ENCODE measurements around the gene B4GALT6. TPM values are rescaled to one million over a fixed set of nuclear protein-coding genes. Genes with fewer than 3 reads are reported as not detected.

Gene B4GALT6
- total and polyA plus RNA-seq, 2 of the 13 experiments (the other 11 are each of a cell fraction or from before 2014, with no cell fraction given), result 1.9 to 3.3 TPM

DNA sequence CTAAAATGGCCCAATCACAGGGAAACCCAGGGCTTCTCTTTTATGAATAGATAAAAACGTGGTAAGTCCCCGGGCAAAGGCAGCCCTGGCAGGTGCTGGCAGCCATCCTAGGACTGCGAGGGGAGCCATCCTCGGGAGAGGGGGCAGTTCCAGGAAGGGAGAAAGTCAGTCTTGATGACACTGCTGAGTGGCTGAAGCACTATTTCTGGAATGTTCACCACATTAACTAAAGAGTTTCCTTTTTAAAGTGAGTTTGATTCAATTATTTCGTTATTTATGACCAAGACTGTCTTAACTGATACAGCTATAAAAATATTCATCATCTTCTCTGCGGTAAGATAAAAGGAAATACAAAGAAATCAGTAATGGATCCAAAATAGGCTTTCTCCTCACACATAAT, 72.3 kb downstream of the B4GALT6 start (continued):
- TF ChIP-seq ZFP41 (CRISPR knock-in tag; IDR thresholded peaks at IDR 0.05; ENCODE audit: borderline replicate concordance) (no peak), RCOR2 (CRISPR knock-in tag; IDR thresholded peaks at IDR 0.05) (no peak)
- TF ChIP-seq, protein P1, sequence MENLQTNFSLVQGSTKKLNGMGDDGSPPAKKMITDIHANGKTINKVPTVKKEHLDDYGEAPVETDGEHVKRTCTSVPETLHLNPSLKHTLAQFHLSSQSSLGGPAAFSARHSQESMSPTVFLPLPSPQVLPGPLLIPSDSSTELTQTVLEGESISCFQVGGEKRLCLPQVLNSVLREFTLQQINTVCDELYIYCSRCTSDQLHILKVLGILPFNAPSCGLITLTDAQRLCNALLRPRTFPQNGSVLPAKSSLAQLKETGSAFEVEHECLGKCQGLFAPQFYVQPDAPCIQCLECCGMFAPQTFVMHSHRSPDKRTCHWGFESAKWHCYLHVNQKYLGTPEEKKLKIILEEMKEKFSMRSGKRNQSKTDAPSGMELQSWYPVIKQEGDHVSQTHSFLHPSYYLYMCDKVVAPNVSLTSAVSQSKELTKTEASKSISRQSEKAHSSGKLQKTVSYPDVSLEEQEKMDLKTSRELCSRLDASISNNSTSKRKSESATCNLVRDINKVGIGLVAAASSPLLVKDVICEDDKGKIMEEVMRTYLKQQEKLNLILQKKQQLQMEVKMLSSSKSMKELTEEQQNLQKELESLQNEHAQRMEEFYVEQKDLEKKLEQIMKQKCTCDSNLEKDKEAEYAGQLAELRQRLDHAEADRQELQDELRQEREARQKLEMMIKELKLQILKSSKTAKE (CRISPR knock-in tag; IDR thresholded peaks at IDR 0.05; ENCODE audit: borderline replicate concordance), result no peak

DNA sequence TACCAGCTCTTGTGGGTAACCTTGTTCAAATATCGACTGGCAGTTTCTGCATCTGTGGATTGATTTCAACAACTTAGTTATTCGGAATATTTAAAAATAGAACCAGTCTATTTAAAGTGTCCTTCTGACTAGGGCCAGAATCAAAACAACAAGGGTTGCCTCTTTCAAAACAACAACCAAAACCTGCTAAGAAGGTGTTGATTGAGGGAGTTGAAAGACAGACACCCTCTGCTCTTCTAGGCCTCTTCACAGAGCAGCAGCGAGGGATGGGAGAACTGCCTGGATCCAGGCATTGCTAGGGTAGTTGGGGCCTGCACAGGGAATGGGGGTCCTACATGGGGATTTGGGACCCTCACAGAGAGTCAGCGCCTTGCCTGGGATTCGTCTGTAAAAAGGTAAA, 72.9 kb downstream of the B4GALT6 start:
- Histone ChIP-seq H3K4me2 (ENCODE audit: low read depth, low read length) (no peak overlapping the region), H2AFZ (ENCODE audit: low read length) (no peak overlapping the region), H3K9ac (ENCODE audit: insufficient read depth, low read depth, low read length) (no peak overlapping the region), H3K27me3 (ENCODE audit: control insufficient read depth in 1 of 2, insufficient read depth in 2 of 2, low read length in 2 of 2) (no peaks in the 10 kb centered on the region), H3K9me3 (ENCODE audit: low read length) (no peaks in the 10 kb centered on the region), H3K79me2 (ENCODE audit: insufficient read depth, low read length) (no peaks in the 10 kb centered on the region), H3K36me3 (replicated peaks in 1 of 2; ENCODE audit: control insufficient read depth in 1 of 2, insufficient read depth in 2 of 2, low read length in 2 of 2) (no peaks in the 10 kb centered on the region), H3K27ac (ENCODE audit: extremely low read length, insufficient read depth, low read length) (no peak overlapping the region), H4K20me1 (ENCODE audit: insufficient read depth, low read length) (no peaks in the 10 kb centered on the region), H3K4me1 (ENCODE audit: insufficient read depth, low read length) (peaks cover 72% of the 10 kb centered on the region), H3K4me3 (replicated peaks in 1 of 3; ENCODE audit: insufficient read depth in 1 of 3, low read depth in 2 of 3, low read length in 3 of 3) (no peak overlapping the region)
- FAIRE-seq, result no peak
- DNase-seq (ENCODE audit: low spot score), result no peak
- intact Hi-C loops (cut with micrococcal nuclease; ENCODE audit: unreplicated experiment) (loop anchor here (1.0 to 2.0 kb wide), 3 partner anchors 17 to 111 kb away; no protein-coding TSS in a partner anchor), in situ Hi-C loops (cut with HindIII; ENCODE audit: extremely low pct_ligation_motif_present, low pct_unique_long_range_greater_than_20kb) (no loop called here)
- POLR2A ChIA-PET, result interaction anchor here (0.6 to 1.2 kb wide), 3 partner anchors 20 to 38 kb away, joined by 3 to 8 read pairs (median 3); partner anchors contain the start of gene TTR
- CTCF ChIA-PET (ENCODE audit: low intra/inter-chr PET ratio, low total read pairs), result no interaction called here
- BruUV-seq (replicated peaks), result no TSS peak
- 47% methylated on average over 5 of the region's 5 CpGs for WGBS (ENCODE audit: low lambda C conversion rate)
- no peak for ATAC-seq
- TF ChIP-seq ZNF607 (CRISPR knock-in tag; IDR thresholded peaks at IDR 0.05; ENCODE audit: borderline replicate concordance) (no peak), SATB2 (CRISPR knock-in tag; IDR thresholded peaks at IDR 0.05) (no peak), HMG20B (CRISPR knock-in tag; conservative IDR thresholded peaks at IDR 0.05) (no peak), MYC (CRISPR knock-in tag; IDR thresholded peaks at IDR 0.05; ENCODE audit: borderline replicate concordance) (no peak), SOX6 (IDR thresholded peaks at IDR 0.05) (no peak), SOX6 (CRISPR knock-in tag; IDR thresholded peaks at IDR 0.05) (no peak), ZNF850 (CRISPR knock-in tag; conservative IDR thresholded peaks at IDR 0.05) (no peak), ZFP36 (IDR thresholded peaks at IDR 0.05; ENCODE audit: borderline replicate concordance, low read depth, low read length, partially characterized antibody) (no peak), ZNF615 (CRISPR knock-in tag; IDR thresholded peaks at IDR 0.05; ENCODE audit: borderline replicate concordance) (no peak), ZNF567 (CRISPR knock-in tag; IDR thresholded peaks at IDR 0.05; ENCODE audit: borderline replicate concordance) (no peak), PHB2 (IDR thresholded peaks at IDR 0.05; ENCODE audit: partially characterized antibody) (no peak), TCF7 (IDR thresholded peaks at IDR 0.05; ENCODE audit: low read depth) (no peak), ZNF326 (CRISPR knock-in tag; IDR thresholded peaks at IDR 0.05; ENCODE audit: borderline replicate concordance) (no peak), RCOR2 (CRISPR knock-in tag; IDR thresholded peaks at IDR 0.05) (no peak), ZNF772 (CRISPR knock-in tag; IDR thresholded peaks at IDR 0.05) (no peak)
- TF ChIP-seq, protein P2, sequence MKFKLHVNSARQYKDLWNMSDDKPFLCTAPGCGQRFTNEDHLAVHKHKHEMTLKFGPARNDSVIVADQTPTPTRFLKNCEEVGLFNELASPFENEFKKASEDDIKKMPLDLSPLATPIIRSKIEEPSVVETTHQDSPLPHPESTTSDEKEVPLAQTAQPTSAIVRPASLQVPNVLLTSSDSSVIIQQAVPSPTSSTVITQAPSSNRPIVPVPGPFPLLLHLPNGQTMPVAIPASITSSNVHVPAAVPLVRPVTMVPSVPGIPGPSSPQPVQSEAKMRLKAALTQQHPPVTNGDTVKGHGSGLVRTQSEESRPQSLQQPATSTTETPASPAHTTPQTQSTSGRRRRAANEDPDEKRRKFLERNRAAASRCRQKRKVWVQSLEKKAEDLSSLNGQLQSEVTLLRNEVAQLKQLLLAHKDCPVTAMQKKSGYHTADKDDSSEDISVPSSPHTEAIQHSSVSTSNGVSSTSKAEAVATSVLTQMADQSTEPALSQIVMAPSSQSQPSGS (CRISPR knock-in tag; IDR thresholded peaks at IDR 0.05), result no peak
- TF ChIP-seq, protein P3, sequence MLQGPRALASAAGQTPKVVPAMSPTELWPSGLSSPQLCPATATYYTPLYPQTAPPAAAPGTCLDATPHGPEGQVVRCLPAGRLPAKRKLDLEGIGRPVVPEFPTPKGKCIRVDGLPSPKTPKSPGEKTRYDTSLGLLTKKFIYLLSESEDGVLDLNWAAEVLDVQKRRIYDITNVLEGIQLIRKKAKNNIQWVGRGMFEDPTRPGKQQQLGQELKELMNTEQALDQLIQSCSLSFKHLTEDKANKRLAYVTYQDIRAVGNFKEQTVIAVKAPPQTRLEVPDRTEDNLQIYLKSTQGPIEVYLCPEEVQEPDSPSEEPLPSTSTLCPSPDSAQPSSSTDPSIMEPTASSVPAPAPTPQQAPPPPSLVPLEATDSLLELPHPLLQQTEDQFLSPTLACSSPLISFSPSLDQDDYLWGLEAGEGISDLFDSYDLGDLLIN (CRISPR knock-in tag; IDR thresholded peaks at IDR 0.05; ENCODE audit: borderline replicate concordance), result no peak

Data from HepG2 (cell line).